Tongue (tissue), 2 donors: Measurements from ENCODE around the gene PLS1. TPM values are rescaled to one million over a fixed set of nuclear protein-coding genes. Genes with fewer than 3 reads are reported as not detected.

ENCODE experiments used
- DNase-seq: peaks from one replicate; pipeline ENCODE4 v3.0.0-alpha.2; 2015
- total RNA-seq: library from RNA; depleted of rRNA; stranded (reverse); fragments of >200 nt; gene quantifications from one replicate; pipeline ENCODE4 v1.2.3, GENCODE V29; 2014

PLS1 gene
- total RNA-seq, 1 donor from 2014 or later, result 1.4 TPM

DNA sequence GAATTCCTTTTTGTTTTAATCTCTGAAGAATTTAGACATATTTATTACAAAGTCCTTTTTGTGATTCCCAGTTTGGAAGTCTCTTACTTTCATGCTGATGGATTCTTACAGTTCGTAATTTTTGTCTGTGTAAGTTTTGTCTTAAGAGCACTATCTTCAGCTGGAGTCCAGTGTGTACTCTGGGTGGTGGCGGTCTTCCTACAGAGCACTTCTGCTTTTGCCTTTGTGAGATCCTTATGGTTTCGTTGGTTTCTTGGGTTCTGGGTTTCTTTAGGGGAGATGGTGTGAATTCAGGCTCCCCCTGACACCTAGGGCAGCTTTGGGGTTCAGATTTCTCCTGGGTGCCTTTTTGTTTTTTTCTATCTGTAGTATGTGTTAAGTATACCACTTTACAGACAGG, 45.3 kb downstream of the PLS1 start:
- no peak for DNase-seq

DNA sequence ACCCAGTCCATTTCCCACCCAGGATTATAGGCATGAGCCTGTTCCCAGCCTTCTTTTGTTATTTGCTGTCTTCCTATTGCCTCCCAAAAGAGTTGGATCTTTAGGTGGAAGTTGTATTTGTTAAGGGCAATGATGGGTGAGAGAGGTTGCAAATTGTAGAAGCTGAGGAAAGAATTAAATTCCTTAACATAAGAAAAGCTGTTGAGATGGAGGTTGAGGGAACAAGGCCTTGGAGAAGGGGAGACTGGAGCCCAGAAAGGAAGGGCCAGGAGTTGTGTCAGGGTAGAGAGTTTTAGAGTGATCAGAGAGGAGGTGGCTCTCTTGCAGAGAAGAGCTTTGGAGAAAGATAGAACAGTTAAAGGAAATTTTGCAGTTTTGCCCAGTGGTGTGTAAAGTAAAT, 46.8 kb downstream of the PLS1 start:
- no peak for DNase-seq

DNA sequence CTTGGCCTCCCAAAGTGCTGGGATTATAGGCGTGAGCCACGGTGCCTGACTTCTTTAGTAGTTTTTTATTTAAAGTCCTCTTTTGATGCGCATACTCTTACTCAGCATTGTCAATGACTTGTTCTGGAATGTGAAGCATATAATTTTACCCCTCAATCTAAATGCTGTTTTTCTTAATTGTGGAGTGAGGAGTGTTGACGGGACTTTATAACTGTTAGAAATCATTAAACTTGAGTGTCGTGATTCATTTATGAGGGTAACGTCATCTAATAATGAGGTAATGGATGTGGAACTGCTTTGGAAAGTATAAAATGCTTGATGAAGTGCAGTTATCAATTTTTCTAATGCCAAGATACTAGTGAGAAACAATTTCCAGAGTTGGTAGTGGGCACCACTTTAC, 48.3 kb downstream of the PLS1 start:
- DNase-seq, result no peak

DNA sequence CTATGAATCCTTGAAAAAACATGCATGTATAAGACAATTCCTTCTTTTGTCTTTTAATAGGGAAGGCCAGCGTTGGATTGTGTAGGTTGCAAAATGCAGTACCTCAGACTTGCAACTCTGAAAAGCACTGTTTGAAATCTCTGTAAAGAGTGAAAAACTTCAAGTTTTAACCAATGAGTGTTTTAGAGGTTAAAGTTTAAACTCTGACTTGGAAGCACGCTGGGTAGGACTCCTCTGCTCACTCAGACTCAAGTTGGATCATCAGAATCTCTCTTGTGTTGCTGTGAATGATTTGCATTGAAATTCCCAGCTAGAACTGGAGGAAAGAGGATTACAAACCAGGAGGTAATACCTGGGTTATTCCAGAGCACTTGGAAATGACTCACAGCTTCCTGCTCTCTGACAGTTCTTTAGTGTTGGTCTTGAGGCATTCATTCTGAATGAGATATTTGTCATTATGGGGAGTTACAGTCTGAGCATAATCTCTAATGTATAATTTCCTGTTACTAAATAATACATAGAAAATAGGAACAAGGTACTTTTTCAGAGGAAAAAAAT, 49.1 kb downstream of the PLS1 start:
- no peak for DNase-seq

DNA sequence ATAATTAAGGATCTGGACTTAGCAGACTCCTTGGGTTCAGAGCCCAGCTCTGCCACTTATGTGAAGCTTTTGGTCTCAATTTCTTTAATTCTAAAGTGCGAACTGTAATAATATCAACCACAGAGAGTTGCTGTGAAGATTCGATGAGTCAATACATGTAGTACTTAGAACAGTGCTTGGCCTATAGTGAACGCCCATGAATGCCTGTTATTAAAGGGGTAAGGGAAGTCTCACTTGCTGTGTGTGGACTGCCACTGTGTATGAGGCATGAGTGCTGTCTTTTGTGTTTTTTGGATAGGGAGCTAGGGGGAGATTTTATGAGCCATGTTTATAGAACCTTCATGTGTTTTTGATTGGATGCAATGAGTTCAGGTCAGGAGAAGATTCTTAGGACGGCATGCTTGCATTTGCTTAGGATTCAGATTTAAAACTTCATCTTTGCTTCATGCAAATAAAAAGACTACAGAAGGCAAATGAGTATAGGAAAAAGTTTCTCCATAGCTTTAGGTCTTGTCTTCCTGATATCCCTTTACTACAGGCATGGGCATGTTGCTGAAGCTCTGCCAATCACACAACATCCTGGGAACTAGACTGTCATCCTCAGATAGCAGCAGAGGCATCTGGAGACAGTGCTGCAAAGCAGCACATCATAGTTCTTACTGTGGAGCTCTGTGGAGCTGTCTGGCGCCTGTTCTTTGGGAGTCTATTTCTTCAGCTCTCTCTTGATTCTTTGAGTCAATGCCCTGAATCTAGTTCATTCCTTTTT, 50.0 kb downstream of the PLS1 start:
- no peak for DNase-seq

DNA sequence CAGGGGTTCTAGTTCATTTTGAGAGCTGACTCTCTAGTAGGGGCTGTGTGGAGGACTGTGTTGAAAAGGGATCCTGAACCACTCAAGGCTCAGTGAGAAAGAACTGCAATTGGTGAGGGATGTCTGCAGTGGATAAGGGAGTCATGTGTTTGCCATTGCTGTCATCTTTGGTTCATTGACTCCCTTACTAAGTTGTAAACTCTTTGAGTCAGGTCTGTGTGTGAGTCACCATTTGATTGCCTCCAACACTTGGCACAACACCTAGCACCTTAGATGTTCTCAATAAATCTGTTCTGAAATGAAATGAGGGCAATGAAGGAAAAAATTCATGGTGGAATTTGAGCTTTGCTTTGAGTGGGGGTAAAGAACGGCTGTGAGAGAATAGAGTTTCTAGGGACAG, 51.7 kb downstream of the PLS1 start:
- no peak for DNase-seq

DNA sequence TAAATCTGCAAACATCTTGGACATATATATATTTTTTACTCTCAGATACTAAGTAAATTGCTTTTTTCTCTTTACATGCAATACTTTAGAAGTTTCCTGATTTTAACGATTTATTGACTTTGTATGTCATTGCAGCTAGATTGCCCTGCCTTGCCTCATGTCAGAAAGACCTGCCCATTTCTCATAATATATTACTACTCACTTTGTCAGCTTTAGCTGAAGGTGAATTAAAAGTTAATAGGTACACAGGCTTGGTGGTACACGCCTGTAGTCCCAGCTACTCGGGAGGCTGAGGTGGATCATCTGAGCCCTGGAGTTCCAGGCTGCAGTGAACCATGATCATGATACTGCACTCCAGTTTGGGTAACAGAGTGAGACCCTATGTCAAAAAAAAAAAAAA, 52.8 kb downstream of the PLS1 start:
- DNase-seq, result no peak

DNA sequence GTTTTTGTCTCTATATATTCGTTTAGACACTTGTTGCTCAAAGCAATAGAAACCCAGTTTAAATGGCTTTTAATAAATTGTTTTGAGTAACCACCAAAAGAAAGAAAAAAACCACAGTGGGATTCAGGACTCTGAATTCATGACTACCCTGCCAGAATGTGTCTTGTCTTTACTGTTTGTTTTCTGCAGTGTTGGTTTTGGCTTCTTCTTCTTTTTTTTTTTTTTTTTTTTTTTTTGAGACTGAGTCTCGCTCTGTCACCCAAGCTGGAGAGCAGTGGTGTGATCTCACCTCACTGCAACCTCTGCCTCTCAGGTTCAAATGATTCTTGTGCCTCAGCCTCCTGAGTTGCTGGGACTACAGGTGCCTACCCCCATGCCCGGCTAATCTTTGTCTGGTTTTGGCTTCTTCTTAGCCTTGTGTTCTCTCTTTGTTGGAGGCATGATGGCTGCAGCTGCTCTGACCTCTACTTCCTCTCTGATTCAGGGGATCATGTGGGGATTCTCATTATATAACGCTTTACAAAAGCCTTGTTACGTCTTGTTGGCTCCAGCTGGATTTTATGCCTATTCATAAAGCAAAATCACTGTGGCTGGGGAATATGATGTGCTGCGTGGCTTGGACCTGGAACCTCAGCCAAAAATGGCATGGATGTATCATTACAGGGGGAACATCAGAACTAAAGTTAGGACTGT, 54.0 kb downstream of the PLS1 start:
- peak; percentile 16 for DNase-seq

DNA sequence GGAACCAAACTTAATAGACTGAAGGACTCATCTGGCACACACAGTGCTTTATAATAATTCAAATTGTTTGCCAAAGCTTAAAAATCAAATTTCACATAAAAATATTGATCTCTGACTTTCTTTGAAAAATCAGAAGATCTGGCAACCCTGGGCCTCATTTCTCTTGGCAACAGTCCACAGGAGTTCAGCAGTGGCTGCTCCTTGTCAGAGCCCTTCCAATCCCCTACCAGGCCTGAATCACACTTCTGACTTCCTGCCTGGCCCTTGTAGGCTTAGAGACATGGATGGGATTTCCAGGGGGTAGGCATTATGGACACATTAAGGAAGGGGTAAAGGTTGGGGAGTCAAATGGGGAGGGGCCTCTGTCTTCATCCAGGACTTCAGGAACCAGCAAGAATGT, 55.5 kb downstream of the PLS1 start:
- no peak for DNase-seq

DNA sequence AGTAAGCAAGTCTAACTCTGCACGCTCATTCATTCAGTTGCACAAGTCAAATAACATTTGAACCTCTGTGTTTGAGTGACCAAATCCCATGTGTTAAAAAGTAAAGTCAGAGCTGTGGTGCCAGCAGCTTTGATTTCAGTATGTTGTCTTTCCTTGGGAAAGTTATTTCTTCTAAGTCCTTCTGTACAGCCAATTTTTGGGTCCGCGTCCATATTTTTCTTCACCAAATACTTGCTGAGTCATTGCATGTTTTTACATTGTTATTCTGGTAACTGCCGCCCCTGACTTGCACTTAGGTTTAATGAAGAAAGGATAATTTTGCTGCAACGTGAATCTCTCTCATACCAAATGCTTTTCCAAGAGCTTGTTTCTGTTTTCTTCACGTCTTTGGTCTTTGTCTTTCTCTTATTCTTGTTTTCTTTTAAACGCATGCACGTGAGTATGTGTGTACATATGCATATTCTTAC, 56.7 kb downstream of the PLS1 start:
- no peak for DNase-seq

DNA sequence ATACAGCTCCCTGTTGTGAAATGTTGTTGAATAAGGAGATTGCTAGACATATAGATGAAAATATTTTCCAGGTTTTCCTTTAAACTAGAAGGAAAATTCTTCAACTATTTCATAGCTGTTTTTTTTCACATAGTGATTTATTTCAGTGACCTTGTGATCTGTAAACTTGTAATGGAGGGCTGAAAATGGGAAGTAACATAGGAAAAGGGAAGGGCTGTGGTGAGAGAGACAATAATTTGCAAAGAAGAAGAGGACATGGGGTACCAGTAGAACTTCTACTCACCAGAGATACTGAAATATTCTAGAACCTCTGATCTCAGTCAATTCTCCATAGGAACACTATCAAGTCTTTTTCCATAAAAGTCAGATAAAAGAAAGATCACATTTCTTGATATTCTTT, 60.4 kb downstream of the PLS1 start:
- DNase-seq, result no peak

DNA sequence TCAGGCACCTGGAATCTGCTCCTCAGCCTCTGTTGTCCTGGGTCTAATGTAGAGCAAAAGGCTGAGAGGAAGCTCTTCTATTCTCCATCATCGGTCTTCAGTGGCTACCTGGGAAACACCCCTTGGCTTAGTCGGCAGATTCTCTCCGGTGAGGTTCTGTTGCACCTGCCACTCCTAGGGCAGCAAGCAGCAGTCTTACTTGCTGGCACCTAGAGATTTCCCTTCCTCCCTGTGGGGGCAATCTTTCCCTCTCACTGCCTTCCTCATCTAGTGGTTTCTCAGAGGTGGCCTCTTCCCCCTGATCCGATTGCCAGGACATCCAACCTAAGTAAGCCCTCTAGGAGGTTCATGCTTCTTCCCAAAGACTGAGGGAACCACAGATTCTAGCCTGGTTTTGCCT, 60.8 kb downstream of the PLS1 start:
- no peak for DNase-seq

DNA sequence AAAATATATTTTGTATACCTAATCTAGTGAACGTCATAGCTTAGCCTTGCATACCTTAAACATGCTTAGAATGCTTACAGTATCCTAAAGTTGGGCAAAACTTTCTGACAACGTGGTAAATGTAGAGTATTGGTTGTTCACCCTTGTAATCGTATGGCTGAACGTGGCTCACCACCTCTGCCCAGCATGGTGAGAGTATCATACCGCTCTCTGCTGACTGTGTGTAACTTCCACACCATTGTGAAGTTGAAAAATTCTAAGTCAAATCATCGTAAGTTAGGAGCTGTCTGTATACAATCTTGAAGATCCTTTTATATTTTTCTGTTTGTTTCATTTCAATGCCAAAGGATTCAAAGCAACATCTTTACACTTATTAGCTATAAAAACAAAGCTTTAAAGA, 64.2 kb downstream of the PLS1 start:
- DNase-seq, result no peak

DNA sequence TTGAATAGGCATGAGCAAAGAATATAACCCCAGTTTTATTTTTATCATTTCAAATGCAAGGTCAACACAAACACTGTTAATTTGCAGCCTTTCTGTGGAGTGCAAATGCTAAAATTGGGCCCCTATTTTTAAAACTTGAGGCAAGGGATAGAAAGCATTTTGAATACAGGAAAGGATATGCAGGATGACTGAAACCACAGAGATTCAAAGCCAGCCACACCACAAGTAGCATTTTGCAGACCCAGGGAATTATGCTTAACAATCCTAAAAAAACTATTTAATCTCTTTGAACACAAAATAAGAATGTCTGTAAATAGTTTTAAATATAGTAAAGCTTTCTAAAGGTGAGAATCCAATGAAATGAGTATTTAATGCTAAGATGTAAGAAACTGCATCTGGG, 64.7 kb downstream of the PLS1 start:
- no peak for DNase-seq

DNA sequence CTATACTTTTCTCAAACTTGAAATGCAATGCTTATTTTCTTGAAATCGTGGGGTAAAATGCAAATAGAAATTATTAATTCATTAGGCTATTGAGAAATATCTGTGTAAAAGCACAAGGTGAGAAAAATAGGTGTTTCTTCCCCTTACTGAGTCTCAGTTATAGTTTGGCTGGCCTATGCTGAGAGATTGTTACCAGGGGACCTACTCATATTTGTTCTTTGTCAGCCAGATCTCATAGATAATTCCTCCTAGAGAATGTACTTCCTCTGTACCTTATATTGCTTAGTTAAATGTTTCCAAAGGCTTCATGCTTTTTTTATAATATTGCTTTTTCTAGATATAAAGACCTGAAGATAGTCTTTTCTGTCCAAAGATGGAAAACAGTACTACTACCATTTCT, 67.7 kb downstream of the PLS1 start:
- DNase-seq, result no peak

DNA sequence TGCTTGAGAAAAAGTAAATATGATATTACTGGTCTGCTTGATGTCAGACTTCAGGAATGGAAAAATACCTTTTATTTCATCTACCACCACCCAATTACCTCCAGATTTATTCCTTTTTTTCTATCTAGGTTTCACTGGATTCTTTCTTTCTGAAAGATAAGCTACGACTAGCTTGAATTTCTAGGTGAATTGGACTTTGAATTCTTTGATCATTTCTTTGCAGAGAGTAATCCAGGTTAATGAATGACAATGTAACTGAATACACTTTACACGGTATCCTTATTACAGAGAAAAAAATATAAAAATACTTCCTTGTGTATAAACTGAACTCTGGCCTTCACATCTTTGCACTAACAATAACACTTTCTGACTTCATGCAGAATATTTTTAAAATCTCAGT, 68.1 kb downstream of the PLS1 start:
- no peak for DNase-seq

DNA sequence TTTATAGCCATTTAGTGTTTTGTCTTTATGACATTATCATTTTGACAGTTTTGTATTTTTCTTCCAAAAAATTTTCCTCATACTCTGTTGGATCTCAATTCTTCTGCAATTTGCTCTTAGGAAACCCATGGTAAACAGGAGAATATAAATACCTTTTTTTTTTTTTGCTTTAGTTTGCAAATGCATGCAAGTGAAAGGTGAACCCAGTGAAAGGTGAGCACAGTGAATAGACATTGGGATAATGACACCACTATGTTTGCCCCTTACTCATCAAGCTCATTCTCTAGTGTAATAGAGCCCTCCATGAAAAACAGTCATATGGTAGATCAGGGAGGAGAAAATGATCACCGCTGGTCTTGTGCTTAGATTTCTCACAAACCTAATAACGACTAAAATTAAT, 68.6 kb downstream of the PLS1 start:
- DNase-seq, result no peak

DNA sequence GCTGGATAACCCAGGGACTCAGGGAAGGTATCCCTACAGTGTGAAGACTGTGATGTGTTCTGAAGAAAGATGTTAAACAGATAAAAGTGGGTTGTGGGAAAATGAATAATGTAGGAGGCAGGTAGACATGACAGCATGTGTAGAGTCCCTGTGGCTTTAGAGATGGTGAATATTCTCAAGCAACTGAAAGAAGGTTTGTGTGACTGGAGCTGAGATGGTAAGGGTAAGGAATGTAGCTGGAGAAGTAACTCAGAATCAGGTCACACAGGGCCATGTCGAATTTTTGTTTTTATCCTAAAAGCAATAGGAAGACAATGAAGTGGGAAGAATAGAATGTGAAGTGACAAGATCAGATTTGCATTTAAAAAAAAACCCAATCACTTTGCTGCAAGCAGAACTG, 73.9 kb downstream of the PLS1 start:
- no peak for DNase-seq

DNA sequence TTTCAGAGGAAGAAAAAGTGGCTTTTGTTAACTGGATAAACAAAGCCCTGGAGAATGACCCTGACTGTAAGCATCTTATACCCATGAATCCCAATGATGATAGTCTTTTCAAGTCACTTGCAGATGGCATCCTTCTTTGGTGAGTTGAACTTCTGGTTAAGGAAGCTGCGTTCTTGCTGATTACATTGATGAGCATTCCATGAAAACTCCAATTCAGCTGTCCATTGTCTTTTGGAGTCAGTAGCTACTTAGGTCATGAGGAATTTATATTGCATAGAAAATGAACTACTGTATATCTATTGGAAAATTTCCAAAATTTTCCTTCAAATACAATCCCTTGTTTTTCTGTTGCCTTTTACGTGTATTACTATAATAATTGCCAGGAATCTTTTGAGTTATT, 80.0 kb downstream of the PLS1 start:
- DNase-seq, result no peak

DNA sequence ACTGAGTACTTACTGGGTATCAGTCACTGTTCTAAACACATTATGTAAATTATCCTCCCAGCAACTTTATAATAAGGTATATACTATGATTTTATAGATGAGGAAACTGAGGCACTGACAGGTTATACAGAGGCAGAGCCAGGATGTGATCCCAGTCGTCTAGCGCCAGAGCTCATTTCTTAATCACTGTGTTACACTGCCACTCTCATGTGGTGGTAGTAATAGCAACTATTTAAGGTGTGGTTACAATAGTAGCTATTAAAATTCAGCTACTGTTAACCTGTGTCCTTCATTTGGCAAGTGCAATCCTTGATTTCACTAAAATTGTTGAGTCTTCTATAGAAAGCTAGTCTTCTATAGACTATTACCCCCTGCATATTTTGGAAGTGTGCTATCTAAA, 84.5 kb downstream of the PLS1 start:
- no peak for DNase-seq

DNA sequence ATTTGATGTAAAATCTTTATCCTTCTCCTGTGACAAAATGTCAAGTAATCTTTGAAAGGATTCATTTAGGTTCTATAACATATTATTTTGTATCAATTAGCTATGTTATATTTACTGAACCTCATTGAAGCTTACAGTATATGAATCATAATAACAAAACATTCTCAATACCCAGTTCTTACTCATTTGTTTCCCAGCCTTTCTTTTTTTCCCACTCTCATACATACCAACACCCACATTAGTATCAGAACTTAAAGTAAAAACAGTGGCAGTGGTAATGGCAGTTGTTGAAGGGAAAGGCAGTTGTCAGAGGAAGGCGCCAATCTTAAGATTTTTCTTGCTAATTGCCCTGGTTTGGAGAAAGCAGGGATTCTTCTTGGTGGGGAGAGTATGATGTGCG, 94.4 kb downstream of the PLS1 start:
- DNase-seq, result no peak

DNA sequence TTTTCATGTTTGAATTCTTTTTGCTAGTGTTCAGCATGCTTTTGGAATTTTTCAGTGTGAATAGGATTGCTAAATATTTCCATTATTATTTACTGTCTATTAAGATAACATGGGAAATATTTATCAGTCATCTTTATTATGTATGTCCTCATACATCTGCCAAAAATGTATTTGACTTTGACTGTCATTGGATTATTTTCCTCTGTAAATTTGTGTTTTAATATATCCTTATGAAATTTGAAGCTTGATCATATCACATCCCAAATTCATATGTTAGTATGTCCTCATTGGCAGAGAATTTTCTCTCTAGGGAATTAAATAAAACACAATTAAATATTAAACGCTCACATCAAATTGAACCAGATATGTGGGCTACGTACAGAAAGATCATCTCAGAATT, 95.3 kb downstream of the PLS1 start:
- DNase-seq, result no peak

DNA sequence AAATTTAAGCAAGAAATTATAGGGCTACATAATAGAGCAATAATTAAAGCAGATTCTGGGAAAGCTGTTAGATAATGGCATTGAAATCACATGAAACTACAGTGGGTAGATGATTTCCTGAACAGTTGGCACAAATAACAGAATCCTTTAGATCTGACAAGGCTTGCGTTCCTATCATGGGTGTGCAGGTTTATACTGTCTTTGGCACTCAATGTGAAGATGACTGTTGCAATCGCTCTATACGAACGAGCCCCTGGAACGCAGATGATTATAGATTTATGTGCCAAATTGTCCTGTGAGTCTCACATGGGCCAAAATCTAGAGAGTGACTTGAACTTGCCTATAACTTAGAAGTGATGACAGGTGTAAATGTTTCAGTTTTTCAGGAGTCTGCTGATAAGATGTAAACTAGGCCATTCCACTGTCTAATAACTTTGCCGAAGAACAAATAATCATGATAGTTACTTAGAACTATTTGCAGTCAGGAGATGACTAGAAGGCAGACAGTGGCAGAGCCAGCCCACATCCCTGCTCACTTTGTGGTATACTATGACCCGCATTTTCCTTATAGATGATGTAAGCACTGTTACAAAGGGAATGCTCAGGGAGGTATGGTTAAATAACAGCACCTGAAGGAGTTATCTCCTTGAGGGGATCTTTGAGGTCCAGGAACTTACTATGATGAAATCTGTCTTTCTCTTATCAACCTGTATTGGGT, 97.1 kb downstream of the PLS1 start:
- no peak for DNase-seq
